Activated naive CD8-positive, alpha-beta T cell treated with anti-CD3 and anti-CD28 coated beads for 36 hours (primary cell): ENCODE data around the gene JAG1. TPM values are rescaled to one million over a fixed set of nuclear protein-coding genes. Genes with fewer than 3 reads are reported as not detected.

Source experiments
- DNase-seq: peaks from one replicate; pipeline ENCODE4 v3.0.0; 2021
- H3K27ac Mint-ChIP-seq: one replicate; pipeline ENCODE4 v1.8.0; 2022; ENCODE audit warnings: mild to moderate bottlenecking, moderate library complexity, mixed read lengths
- H3K27me3 Mint-ChIP-seq: one replicate; pipeline ENCODE4 v1.8.0; 2022; ENCODE audit warnings: mild to moderate bottlenecking, mixed read lengths
- H3K36me3 Mint-ChIP-seq: one replicate; pipeline ENCODE4 v1.8.0; 2021; ENCODE audit warnings: mild to moderate bottlenecking, mixed read lengths
- H3K4me1 Mint-ChIP-seq: one replicate; pipeline ENCODE4 v1.8.0; 2021; ENCODE audit warnings: mixed read lengths
- H3K4me3 Mint-ChIP-seq: one replicate; pipeline ENCODE4 v1.8.0; 2022; ENCODE audit warnings: mild to moderate bottlenecking, moderate library complexity, mixed read lengths
- H3K9me3 Mint-ChIP-seq: one replicate; pipeline ENCODE4 v1.8.0; 2022; ENCODE audit warnings: mixed read lengths
- total RNA-seq, 2 experiments: library from RNA; stranded (reverse); gene quantifications; one replicate each; pipeline ENCODE4 v1.2.3, GENCODE V29; 2021

Gene JAG1
- total RNA-seq = under 1 TPM in 1 of 2 experiments, not detected in 1; 0.19 TPM

DNA sequence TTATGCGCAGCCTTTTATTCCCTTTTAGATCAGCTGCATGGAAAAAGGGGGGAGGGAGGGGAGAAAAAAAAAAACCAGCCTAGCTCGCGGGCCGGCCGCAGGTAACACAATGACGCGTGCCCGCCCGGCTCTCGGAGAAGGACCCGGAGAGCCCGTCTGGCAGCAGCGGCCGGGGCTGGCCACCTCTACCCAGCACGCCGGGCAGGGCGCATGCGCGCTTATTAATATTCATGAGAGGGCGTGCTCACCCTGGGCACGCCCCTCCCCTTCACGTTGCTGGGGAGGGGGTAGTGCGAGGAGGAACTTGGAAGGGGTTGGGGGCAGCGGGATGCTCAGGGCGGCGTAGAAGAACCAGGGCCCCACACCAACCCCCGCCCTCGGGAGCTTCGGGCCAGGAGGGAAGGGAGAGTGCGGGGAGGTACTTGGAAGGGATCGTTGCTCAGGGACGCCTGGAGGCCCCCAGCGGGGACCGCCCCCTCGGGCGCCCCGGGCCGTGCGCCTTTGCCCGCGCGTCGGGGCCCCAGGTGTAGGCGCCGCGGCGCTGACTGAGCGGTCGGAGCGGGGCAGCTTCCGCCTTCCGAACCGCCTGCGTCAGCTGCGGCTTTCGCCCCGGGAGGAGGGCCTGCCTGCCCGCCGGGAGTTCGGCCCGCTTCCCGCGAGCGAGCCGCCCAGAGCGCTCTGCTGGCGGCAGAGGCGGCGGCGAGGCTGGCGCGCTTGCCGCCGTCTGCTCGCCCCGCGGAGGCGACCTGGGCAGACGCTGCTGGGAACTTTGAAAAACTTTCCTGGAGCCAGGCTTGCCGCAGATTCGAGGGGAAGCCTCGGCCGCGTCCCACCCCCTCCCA, at the start of gene JAG1:
Gene JAG1 (minus strand): TSS at position 158 of the 842 bp plus-strand sequence. CDS start 469 bp downstream, outside the sequence.
- no peaks in the 10 kb centered on the region for H3K9me3 Mint-ChIP-seq
- no peaks in the 10 kb centered on the region for H3K36me3 Mint-ChIP-seq
- peak; percentile 75 for DNase-seq
- peak within 1 kb of the TSS; percentile 45 for H3K27ac Mint-ChIP-seq
- peak within 1 kb of the TSS; percentile 79 for H3K4me3 Mint-ChIP-seq
- peaks cover 22% of the 10 kb centered on the region for H3K4me1 Mint-ChIP-seq
- peaks cover 86% of the 10 kb centered on the region for H3K27me3 Mint-ChIP-seq

DNA sequence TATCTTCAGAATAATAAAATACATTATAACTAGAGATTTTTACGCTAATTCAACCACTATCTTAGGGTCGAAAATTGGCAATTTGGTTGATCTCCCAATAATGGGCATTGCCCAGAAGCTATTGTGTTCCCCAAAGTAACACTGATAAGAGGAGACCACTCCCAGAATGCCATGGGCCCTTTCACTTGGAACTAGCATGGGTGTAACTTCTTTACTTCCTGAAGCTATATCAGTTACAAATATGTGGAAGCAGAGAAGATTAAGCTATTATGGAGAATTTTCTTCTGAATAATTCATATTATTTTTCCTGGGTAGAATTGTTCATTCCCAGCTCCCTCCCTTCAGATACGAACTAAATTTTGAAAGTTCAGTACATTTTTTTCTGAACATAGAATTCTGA, 48.2 kb upstream of the JAG1 start:
- no peak overlapping the region for H3K4me3 Mint-ChIP-seq

DNA sequence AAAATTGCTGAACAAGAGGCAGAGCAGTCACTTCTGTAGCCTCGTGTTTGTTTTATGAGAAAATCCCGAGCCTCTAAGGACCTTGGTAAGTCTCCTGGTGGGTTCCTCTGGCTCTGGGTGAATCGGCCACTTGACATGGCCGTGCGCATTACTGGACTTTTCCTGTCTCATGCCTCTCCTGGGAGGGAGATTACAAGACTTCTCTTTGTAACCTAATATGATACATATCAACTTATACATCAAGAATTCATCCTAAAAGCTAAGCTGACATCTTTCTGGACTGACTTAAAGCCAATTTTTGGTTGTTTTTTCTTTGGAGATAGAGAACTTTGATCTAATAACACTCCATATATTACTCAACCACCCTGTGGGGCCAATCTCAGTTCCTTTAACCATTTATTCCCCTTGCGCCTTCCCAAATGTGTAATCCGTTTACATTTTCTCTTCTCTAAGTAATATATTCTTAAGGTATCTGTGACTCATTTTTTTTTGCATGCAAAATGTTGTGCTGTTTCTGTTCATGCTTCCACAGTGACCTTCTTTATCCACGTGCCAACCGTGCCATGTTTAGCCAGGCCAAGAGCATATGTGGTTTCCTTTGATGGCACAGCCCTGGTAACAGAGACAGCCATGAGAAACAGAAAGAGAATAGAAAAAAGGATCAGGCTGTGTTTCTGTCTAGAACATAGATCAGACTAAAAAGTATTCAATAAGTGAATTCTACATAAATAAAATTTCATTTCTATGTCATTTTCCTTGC, 47.5 kb upstream of the JAG1 start:
- H3K4me3 Mint-ChIP-seq = no peak overlapping the region
- DNase-seq = no peak
- no peaks in the 10 kb centered on the region for H3K36me3 Mint-ChIP-seq
- peaks cover 16% of the 10 kb centered on the region for H3K27me3 Mint-ChIP-seq
- H3K4me1 Mint-ChIP-seq = no peaks in the 10 kb centered on the region
- H3K27ac Mint-ChIP-seq = no peak overlapping the region
- H3K9me3 Mint-ChIP-seq = no peaks in the 10 kb centered on the region

More for the DNA sequence above, 48.2 kb upstream of the JAG1 start:
- DNase-seq = no peak
- Mint-ChIP-seq H3K27ac (no peak overlapping the region), H3K4me1 (no peaks in the 10 kb centered on the region), H3K27me3 (peaks cover 15% of the 10 kb centered on the region), H3K9me3 (no peaks in the 10 kb centered on the region), H3K36me3 (no peaks in the 10 kb centered on the region)

DNA sequence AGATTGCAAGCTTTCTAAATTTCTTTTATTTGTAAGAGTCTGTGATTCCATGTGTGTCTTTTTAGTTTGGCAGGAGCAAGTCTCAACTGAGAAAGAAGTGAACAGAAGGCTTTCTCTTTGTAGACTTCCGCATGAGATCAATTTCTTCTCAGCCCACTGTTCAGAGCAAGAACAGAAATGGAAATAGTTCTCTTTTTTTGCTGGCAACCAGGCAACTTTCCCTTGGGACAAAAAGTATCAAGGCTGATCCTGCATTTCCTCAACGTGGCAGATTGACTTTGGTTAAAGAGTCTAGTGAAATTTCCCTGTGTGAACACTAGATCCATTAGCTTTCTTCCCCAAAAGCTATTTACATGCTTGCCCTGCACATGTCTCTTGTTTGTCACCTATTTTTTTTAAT, 46.8 kb upstream of the JAG1 start:
- no peak for DNase-seq
- no peaks in the 10 kb centered on the region for H3K4me1 Mint-ChIP-seq
- peaks cover 19% of the 10 kb centered on the region for H3K27me3 Mint-ChIP-seq
- no peak overlapping the region for H3K27ac Mint-ChIP-seq
- H3K36me3 Mint-ChIP-seq = no peaks in the 10 kb centered on the region
- no peaks in the 10 kb centered on the region for H3K9me3 Mint-ChIP-seq
- no peak overlapping the region for H3K4me3 Mint-ChIP-seq

DNA sequence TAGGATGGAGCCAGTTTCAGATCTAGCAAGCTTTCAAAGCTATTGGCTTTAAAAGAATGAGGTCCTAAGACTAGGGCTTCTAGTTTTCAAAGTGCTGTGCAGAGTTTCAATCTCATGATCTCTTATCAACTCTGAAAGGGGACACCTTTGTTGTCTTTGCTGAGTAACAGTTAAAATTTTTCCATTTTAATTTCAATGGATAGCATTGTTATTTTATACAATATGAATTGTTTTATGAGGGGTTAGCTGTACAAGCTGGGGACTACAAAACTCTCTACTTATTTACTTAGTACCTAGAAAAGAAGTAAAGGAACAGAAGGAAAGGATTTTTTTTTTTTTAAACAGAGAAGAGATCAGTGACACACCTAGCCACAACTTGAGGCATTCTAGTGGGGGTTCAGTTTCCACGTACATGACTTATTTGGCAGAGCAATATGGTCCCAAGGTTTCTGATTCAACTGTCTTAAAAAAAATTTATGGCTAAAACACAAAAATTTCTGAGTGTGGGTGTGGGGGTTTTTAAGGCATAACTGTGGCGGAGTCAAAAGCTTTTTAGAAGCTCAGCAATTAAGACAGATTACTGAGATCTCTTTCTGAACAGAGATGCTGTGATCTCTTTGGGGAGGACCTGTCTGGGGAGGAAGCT, 46.1 kb upstream of the JAG1 start:
- Mint-ChIP-seq H3K27ac (no peak overlapping the region), H3K4me1 (no peaks in the 10 kb centered on the region), H3K9me3 (no peaks in the 10 kb centered on the region), H3K27me3 (peaks cover 19% of the 10 kb centered on the region), H3K4me3 (no peak overlapping the region), H3K36me3 (no peaks in the 10 kb centered on the region)
- no peak for DNase-seq

DNA sequence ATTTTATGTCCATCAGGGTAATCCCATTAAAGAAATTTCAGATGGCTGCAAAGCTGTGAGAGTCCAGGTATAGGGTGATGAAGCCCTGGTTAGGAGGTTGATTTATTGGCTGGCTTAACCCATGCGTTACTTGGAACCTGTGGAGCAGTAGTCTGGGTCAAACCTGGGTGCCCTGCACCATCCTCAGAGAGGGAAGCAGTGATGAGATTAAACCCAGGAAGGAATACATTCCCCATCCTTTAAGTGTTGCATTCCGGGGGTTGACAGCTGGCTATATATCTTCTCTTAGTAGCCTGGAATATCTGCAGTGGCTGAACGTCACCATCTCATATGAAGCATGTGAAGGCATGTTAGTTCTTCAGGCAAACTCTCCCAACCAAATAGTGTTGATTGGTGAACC, 44.9 kb upstream of the JAG1 start:
- DNase-seq = no peak
- no peaks in the 10 kb centered on the region for H3K9me3 Mint-ChIP-seq
- no peak overlapping the region for H3K27ac Mint-ChIP-seq
- no peak overlapping the region for H3K4me3 Mint-ChIP-seq
- peaks cover 19% of the 10 kb centered on the region for H3K27me3 Mint-ChIP-seq
- H3K36me3 Mint-ChIP-seq = no peaks in the 10 kb centered on the region
- no peaks in the 10 kb centered on the region for H3K4me1 Mint-ChIP-seq

DNA sequence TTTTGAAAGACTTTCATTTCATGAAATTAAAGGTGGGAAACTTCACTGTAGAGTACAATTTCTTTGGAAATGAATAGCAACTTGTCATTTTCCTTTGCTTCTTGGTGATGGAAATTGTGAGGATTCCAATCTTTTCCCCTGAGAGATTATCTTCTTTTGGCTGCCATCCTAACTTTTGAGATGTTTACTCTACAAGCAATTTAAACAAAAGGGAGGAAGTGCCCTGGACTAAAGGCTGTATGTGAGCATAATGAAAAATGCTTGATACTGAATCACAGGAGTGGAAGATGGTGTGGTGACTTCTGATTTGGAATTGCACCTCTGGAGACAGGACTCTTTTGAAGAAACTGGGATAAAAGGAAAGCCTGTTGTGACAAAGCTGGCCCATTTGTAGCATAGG, 43.1 kb upstream of the JAG1 start:
- H3K27ac Mint-ChIP-seq = no peak overlapping the region
- no peaks in the 10 kb centered on the region for H3K4me1 Mint-ChIP-seq
- DNase-seq = no peak
- H3K27me3 Mint-ChIP-seq = peaks cover 16% of the 10 kb centered on the region
- H3K9me3 Mint-ChIP-seq = no peaks in the 10 kb centered on the region
- no peak overlapping the region for H3K4me3 Mint-ChIP-seq
- no peaks in the 10 kb centered on the region for H3K36me3 Mint-ChIP-seq

DNA sequence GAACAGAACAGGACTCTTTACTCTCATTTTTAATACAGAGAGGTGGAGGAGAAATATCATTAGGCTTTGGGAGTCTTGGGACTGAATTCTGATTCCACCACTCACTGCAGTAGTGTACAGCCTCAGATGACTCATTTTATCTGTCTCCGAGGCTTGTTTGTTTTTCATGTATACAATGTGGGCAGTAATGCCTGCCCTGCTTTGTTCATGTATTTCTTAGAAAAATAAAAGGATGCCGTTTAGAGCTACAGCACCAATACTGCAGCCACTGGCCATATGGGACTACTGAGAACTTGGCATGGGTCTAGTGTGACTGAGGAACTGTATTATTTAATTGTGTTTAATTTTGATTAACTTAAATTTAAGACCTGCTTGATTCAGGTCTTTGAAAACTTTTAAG, 41.2 kb upstream of the JAG1 start:
- no peak for DNase-seq
- H3K27me3 Mint-ChIP-seq = peaks cover 10% of the 10 kb centered on the region
- no peaks in the 10 kb centered on the region for H3K36me3 Mint-ChIP-seq
- no peak overlapping the region for H3K27ac Mint-ChIP-seq
- H3K4me1 Mint-ChIP-seq = no peaks in the 10 kb centered on the region
- no peak overlapping the region for H3K4me3 Mint-ChIP-seq
- no peaks in the 10 kb centered on the region for H3K9me3 Mint-ChIP-seq

DNA sequence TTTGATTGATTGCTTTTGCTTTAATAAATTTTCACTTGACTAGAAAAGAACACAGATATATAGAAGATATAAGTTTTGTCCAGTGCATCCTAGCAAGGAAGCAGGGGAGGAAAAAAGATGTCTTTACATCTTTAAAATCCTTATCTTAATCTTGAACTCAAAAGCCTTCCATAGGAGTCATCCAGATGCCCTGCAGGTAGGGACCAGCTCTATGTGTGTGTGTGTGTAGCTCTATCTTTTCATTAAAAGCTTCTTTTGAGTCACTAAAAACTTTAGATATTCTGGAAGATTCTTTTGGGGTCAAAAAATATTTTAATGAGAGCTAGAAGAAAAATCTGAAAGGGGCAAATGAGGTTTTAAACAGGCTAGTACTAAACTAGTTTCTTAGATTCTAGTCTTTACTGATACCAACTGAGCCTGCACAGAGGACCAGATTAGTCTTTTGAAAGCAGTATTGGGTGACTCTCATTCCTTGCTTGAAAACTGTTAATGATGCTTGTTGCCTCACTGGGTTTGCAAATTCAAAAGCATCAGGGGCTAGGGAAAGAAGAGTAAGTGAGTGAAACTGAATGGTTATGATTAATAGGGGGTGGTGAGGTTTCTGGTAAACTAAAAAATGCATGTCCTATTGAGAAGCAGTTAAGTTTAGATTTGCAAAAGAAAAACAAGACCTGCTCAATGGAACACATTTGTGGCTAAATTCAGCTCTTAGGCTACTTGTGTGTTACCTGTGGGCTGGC, 40.6 kb upstream of the JAG1 start:
- no peak overlapping the region for H3K4me3 Mint-ChIP-seq
- no peak overlapping the region for H3K27ac Mint-ChIP-seq
- no peak for DNase-seq
- H3K4me1 Mint-ChIP-seq = no peaks in the 10 kb centered on the region
- no peaks in the 10 kb centered on the region for H3K9me3 Mint-ChIP-seq
- peaks cover 10% of the 10 kb centered on the region for H3K27me3 Mint-ChIP-seq
- no peaks in the 10 kb centered on the region for H3K36me3 Mint-ChIP-seq

DNA sequence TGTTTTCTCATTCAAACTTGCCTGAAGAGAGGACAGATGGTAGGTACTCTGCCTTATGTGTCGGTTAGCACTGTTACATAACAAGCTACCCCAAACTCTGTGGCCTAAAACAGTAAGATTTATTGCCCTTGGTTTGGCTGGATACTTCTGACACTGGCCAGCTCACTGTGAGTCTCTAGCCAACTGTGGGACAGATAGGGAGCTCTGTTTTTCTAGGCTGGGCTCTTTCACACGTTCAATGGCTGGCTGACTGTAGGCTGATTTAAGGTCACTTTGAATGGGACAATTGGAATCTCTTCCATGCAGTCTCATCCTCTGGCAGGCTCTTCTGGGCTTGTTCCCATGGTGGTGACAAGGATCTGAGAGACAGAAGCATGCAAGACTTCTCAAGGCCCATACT, 39.4 kb upstream of the JAG1 start:
- no peaks in the 10 kb centered on the region for H3K36me3 Mint-ChIP-seq
- no peak overlapping the region for H3K4me3 Mint-ChIP-seq
- no peak for DNase-seq
- no peak overlapping the region for H3K27ac Mint-ChIP-seq
- no peaks in the 10 kb centered on the region for H3K4me1 Mint-ChIP-seq
- H3K27me3 Mint-ChIP-seq = peaks cover 8% of the 10 kb centered on the region
- H3K9me3 Mint-ChIP-seq = no peaks in the 10 kb centered on the region

DNA sequence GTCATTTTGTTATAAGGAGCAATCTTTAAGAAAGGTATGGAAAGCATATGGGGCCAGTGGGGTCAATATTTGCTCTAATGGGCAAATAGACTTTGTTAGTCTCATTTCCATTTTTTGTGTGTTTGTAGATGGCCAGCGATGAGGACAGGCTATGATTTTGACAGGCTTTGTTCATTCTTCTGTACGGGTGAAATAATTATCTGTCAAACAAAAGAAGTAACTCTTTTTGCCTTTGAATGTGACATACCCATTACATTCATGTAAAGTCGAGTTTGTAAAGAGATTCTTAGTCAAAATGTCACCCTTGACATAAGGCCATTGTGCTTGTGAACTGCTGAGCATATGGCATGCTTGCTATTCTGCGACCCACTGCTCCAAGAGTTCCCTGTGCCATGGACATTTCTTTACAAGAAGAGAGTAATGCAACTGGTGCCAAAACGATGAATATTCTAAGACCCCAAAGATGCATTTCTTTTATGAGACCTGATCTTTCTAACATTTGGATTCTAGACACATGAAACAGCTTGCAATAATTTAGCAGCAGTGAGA, 38.2 kb upstream of the JAG1 start:
- Mint-ChIP-seq H3K27me3 (peaks cover 8% of the 10 kb centered on the region), H3K4me3 (no peak overlapping the region), H3K36me3 (no peaks in the 10 kb centered on the region), H3K27ac (no peak overlapping the region), H3K9me3 (no peaks in the 10 kb centered on the region), H3K4me1 (no peaks in the 10 kb centered on the region)
- no peak for DNase-seq

DNA sequence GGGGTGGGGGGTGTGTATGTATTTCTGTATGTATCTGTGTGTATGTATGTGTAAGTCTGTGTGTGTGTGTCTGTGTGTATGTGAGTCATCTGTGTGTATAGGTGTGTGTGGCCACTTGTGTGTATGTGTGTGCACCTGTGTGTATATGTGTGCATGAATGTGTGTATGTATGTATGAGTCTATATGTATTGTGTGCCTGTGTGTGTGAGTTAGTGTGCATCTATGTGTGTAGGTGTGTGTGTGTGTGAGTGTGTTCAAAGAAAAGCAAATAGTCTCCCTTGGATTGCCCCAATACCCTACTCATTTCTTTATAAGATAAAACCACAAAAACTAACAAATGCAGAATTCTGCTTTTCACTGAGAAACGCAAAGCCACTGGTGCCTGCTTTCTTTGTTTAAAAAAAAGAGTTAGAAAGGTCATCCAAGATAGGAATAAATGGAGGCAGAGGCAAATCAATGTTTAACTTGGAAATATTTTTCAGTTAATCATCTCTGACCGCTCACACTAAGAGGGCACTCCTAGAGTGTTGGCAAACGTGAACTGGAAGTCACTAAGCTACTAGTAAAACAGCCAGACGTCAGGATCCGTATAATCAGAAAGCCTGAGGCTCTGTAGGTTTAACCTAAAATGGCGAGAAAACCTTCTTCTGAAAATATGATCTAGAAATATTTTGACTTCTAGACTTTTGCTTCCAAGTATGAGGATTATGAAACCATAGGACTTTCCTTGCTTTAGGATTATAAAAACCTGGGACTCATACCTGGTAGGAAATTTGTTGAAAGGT, 37.4 kb upstream of the JAG1 start:
- Mint-ChIP-seq H3K27ac (no peak overlapping the region), H3K4me3 (no peak overlapping the region), H3K9me3 (no peaks in the 10 kb centered on the region), H3K4me1 (no peaks in the 10 kb centered on the region), H3K27me3 (peaks cover 10% of the 10 kb centered on the region), H3K36me3 (no peaks in the 10 kb centered on the region)
- no peak for DNase-seq

DNA sequence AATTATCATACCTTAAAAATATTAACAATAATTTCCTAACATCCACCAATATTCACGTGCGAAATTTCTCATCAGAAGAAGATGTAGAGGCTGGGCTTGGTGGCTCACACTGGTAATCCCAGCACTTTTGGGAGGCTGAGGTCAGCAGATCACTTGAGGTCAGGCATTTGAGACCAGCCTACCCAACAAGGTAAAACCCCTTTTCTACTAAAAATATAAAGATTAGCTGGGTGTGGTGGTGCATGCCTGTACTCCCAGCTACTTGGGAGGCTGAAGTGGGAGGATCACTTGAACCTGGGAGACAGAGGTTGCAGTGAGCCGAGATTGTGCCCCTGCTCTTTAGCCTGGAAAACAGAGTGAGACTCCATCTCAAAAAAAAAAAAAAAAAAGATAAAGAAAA, 36.1 kb upstream of the JAG1 start:
- Mint-ChIP-seq H3K4me1 (no peaks in the 10 kb centered on the region), H3K36me3 (no peaks in the 10 kb centered on the region), H3K9me3 (no peaks in the 10 kb centered on the region), H3K4me3 (no peak overlapping the region), H3K27me3 (peaks cover 9% of the 10 kb centered on the region), H3K27ac (no peak overlapping the region)
- no peak for DNase-seq
